Ramos (cell line): ENCODE measurements around the gene TEF.

Source experiments
- in situ Hi-C: fragments of 300-500 bp; cut with MboI; formaldehyde crosslinking; loops from one replicate; pipeline ENCODE4 v1.14.3; 2022; ENCODE audit warnings: low sequenced_read_pairs; ENCODE audit not compliant: unreplicated experiment

TEF gene

GRCh38 chr22:41377846-41378245 lies 3.9 kb upstream of the TEF start:
- in situ Hi-C loops = no loop called here

- in situ Hi-C loops = no loop called here
These were observed 781 bp upstream of the TEF start for GRCh38 chr22:41380993-41381328.

GRCh38 chr22:41382098-41382578 lies 396 bp downstream of the TEF start:
- in situ Hi-C loops = no loop called here

- in situ Hi-C loops = no loop called here
These were observed 868 bp downstream of the TEF start for GRCh38 chr22:41382610-41383009.

- in situ Hi-C loops = no loop called here
These were observed 1.3 kb downstream of the TEF start for GRCh38 chr22:41383085-41383484.

- in situ Hi-C loops = no loop called here
These were observed 2.4 kb downstream of the TEF start for GRCh38 chr22:41384128-41384527.

GRCh38 chr22:41387341-41387740 lies 5.6 kb downstream of the TEF start:
- in situ Hi-C loops = no loop called here

GRCh38 chr22:41394012-41394356 lies 12.2 kb downstream of the TEF start:
- in situ Hi-C loops = no loop called here

- in situ Hi-C loops = no loop called here
These were observed 13.9 kb downstream of the TEF start for GRCh38 chr22:41395531-41396240.

- in situ Hi-C loops = no loop called here
These were observed 15.5 kb downstream of the TEF start for GRCh38 chr22:41397143-41397811.

- in situ Hi-C loops = no loop called here
These were observed 17.2 kb downstream of the TEF start for GRCh38 chr22:41398921-41399320.

GRCh38 chr22:41401781-41402648 lies 20.3 kb downstream of the TEF start:
- in situ Hi-C loops = loop anchor here (5.0 kb wide), 1 partner anchor 115 kb away; no protein-coding TSS in a partner anchor

- in situ Hi-C loops = loop anchor here (5.0 kb wide), 1 partner anchor 114 kb away; no protein-coding TSS in a partner anchor
These were observed 21.1 kb downstream of the TEF start for GRCh38 chr22:41402851-41403250.

- in situ Hi-C loops = loop anchor here (5.0 kb wide), 1 partner anchor 114 kb away; no protein-coding TSS in a partner anchor
These were observed 22.0 kb downstream of the TEF start for GRCh38 chr22:41403532-41404318.

GRCh38 chr22:41405588-41405987 lies 23.8 kb downstream of the TEF start:
- in situ Hi-C loops = no loop called here

- in situ Hi-C loops = no loop called here
These were observed 24.7 kb downstream of the TEF start for GRCh38 chr22:41406410-41406809.

GRCh38 chr22:41407433-41407832 lies 25.7 kb downstream of the TEF start:
- in situ Hi-C loops = no loop called here

GRCh38 chr22:41408665-41409064 lies 26.9 kb downstream of the TEF start:
- in situ Hi-C loops = no loop called here

GRCh38 chr22:41410311-41410751 lies 28.6 kb downstream of the TEF start:
- in situ Hi-C loops = no loop called here
